GM19455 (cell line): Measurements from ENCODE around the gene EZR.
"Not testable (repeated sequence)": the region's sequence is repeated elsewhere in the genome, so short reads cannot be mapped to it uniquely, and the experiment has no call there.

ENCODE experiments used
- ATAC-seq: cut with Tn5 transposase; IDR thresholded peaks from one replicate; pipeline ENCODE4 v1.9.1; 2021; ENCODE audit not compliant: unreplicated experiment

EZR gene

DNA sequence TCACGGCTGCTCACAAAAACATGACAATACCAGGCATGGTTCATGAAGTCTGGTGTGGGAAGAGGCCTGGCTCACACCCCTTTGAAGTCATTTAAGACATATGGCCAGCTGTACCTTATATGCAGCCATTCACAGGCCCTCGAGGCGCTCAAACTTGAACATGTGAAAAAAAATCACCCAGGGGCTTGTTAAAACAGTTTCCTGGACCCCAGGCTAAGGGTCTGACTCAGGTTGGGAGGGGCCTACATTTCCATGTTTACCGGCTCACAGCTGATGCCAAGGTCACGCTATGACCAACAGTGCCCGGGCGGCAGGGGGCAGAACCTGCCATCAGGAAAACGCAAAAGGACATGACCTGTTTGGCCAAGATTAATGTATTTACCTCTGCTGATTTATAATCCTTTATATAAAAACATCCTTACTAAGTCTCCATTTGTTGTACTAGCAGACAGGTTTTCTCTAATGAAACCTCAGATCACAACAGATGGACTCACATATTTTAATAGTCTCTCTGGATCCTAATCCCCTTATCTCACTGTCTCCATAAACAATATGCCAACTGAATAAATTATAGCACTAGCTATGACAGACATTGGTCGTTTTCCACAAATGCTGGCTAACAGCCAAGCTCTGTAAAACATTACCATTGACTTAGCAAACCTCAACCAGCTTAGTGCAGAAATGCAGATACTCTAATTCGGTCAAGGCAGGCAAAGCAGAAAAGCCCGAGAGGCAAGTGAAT is 19.9 kb downstream of the EZR start:
- no peak for ATAC-seq

DNA sequence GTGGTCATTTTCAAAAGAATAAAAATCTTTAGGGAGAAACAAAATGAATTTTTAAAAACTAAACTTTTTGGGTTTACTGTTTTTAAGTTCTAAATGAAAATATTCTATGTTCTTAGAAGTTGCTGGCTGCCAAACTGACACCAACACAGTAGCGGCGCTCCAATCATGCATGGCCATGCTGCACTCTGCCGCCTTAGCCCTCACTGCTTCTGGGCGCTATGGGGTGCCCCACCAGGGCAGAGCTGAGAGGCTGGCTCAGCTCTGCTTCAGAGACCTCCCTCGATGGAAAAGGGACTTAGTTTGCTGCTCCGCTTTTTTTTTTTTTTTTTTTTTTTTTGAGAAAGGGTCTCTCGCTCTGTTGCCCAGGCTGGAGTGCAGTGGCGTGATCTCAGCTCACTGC is 20.9 kb downstream of the EZR start:
- no peak for ATAC-seq

DNA sequence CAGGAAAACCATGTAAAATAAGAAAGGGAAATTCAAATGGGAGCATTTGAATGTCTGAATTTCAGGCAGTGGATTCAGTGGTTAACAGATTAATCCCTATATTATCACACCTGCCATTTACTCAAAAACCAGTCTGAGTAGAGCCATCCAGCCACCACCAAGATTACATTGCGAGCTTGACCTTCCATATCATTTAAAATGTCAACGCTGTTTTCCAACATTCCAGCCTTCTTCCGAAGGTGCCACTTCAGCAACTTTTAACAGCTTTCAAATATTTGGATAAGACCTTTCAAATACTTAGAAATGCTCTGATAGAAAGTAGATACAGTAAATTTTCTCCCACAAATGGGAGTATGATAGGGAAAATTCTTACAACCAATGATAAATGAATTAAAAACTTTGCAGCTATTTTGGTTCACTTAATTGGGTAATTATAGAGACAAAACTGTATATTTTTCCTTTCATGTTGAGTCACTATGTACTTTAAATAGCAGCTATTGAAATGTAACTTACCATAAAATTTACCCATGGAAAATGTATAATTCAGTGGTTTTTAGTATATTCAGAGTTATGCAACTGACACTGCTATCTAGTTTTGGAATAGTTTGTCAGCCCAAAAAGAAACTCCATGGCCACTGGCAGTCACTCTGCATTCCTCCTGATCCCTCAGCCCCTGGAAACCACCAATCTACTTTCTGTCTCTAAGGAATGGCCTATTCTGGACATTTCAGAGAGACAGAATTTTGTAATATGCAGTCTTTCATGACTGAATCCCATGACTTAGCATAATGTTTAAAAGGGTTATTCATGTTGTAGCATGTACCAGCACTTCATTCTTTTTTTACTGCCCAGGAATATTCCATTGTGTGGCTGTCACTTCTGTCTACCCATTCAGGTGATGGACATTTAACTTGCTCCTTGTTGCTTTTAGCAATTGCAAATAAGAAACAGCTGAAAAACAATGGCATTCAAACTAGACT is 21.5 kb downstream of the EZR start:
- no peak for ATAC-seq

DNA sequence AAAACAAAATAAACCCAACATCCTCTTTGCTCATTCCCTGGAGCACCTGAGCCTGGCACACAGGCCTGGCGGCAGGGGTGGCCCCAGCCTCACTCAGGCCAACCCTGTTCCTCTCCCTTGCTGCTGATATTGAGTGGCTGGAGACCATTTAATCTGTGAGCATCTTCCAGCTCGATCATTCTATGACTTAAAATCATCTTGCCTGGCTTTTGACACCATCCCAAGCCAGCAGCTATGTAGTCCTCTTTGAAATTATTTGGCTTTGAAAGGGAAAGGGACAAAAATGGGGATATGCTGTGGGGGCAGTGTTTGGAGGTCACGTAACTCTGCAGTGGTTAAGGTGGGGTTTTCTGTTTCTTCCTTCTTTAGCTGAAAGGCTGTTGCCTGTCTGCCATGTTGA is 22.8 kb downstream of the EZR start:
- ATAC-seq: no peak

DNA sequence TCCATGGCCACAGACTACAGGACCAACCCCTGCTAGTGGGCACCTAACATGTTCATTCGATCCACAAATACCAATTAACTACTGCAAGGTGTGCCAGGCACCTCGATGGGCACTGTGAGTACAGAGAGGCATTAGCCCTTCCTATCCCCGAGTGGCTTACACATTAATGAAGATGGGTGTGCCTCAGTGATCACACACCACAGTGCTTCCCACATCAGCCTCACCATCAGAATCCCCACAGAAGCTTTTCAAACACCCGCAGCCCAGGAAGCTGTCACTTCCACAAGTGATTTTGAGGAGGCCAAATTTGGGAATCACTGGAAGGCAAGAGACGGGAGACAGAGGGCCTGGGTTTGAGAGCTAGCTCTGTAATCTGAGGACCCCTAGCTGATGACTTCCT is 23.7 kb downstream of the EZR start:
- no peak for ATAC-seq

DNA sequence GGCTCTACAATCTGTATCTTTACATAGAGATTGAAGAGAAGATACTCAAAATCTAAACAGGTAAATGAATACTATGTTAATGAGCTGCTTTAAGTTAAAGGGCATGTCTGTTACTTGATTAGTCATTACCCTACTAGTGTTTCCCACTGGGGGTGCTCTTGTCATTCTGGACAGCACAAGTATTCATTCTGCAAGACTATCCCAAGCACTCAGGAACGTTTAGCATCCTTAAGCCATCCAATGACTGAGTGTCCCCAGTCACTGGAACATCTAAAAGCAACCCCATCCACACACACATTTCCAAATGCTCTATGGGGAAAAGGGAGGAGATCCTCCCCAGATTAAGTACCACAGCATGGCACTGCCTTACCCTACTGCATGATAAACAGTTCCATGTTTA is 25.7 kb downstream of the EZR start:
- ATAC-seq: peak; percentile 61

DNA sequence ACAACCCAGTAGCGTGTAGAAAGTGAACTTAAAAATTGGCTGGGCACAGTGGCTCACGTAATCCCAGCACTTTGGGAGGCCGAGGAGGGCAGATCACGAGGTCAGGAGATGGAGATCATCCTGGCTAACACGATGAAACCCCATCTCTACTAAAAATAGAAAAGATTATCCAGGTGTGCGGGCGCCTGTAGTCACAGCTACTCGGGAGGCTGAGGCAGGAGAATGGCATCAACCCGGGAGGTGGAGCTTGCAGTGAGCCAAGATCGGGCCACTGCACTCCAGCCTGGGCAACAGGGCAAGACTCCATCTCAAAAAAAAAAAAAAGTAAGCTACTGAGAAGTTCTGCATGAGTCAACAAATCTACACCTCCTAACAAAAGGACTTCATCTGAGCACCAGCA is 26.7 kb downstream of the EZR start:
- not testable (repeated sequence) for ATAC-seq

DNA sequence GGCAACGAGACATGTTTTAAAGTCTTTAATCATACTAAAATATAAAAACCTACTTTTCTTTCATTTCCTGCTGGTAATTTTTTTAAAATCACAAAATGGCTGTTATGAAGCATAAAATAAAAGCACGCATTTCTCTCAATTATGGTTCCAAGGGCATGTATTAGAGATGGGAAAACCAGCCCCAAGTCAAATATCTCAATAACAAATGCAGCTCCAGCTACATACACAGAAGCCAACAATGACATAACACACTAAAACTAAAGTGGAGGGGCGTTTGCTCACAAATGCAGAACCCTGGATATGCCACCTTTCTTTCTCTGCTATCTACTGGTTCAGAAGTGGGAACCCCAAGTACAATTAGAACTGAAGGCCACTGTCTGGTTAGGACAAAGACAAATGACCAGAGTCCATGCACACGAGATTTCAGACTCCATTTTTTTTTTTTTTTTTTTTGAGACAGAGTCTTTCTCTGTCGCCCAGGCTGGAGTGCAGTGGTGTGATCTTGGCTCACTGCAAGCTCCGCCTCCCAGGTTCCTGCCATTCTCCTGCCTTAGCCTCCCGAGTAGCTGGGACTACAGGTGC is 27.8 kb downstream of the EZR start:
- no peak for ATAC-seq

DNA sequence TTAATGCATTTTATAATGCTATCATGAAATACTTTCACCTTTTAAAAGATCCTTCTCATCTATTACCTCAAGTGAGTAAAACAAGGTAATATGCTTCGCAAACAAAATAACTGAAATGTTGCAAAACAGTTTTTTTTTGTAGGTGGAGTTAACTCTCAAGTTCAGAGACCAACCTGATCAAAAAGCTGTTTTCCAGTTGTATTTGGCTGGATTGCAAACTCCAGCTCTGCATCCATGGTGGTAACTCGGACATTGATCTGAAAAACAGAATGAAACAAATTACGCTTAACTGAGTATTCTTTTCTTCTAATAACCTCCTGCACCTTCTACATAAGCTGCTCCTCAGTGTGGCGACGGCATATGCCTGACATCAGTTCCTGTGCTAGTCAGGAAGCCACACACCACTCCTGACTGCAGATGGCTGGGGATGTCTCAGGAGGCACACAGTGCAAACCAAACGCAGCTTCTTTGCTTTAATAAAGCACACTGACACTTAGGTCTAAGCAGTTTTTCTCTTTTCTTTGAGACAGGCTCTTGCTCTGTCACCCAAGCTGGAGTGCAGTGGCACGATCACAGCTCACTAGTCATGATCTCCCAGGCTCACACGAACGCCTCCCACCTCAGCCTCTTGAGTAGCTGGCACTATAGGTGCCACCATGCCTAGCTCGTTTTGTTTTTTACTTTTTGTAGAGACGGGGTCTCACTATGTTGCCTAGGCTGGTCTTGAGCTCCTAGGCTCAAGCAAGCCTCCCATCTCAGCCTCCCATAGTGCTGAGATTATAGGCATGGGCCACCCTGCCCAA is 29.9 kb downstream of the EZR start:
- no peak for ATAC-seq

DNA sequence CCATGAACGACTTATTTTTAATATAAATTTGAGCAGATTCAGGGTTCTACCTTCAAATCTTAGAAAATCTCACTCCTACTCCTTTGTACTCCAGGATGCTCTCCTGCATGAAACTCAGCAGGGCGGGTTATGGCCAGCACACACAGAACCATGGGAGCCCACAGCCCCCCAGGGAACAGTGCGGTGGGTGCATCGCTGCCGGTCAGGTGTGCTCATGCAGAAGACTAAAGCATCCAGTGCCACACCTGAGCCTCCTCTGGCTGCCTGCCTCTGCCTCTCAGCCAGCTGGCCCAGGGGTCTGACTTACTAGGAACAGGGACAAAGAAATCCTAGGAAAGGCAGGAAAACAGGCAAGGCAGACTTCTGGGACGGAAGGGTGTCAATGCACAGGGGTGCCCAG is 31.8 kb downstream of the EZR start:
- ATAC-seq: no peak

DNA sequence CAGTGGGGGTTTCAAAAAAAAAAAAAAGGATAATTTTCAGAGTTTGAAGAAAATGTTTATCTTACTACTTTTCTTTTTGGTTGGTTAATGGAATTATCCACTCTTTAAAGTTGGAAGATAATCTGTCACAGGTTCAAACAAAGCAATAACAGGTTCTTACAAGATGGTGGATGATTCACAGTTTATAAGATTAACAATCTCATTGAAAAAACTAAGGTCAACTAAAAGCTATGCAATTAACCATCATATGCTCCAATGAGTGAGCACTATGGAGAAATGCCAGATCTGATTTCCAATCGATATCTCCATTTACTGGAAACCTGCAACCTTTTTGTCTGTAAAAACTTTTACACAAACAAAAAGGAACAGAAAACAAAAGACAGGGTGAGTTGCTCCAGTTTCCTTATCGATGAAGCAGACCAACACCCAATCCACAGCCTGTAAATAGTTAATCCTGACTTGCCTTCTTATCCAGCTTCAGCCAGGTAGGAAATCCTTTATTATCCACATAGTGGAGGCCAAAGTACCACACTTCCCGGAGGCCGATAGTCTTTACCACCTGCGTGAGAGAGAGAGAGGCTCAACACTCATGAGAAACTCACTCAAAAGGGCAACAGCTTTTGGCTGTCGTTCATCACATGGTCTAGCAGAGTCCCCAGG is 32.4 kb downstream of the EZR start:
- ATAC-seq: no peak

DNA sequence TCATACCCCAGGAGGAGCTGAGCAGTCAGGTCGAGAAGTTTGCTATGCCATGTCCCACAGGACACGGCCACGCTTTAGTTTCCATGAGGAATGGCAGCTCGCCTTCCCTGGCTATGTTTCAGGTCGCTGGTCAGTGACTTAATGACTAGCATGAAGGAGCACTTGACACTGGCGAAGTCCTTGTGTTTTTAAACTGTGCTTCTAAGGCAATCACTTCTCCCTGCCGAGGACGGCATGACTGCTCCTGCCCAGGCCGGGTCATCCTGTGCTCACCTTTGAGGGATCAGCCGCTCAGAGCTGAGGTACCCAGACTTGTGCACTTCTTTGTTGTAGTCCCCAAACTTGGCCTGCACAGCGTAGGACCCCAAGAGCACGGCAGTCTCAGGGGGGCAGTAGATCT is 34.1 kb downstream of the EZR start:
- ATAC-seq: no peak

DNA sequence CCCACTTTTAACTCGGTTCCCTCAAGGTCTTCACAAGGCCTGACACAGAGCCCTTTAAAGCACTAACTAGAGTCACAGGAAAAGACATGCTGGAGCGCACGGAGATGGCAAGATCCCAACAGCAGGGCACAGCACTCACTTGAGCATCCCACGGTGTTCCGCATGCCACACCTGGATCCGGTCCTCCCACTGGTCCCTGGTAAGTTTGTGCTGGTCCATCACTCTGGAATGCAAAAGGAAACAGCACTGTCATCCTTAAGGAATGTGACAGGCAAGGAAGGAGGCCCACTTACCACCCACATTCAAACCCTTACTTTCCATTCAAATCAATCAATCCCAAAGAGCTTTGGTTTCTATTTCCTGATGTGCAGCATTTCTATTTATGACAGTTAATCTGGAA is 34.7 kb downstream of the EZR start:
- ATAC-seq: no peak

DNA sequence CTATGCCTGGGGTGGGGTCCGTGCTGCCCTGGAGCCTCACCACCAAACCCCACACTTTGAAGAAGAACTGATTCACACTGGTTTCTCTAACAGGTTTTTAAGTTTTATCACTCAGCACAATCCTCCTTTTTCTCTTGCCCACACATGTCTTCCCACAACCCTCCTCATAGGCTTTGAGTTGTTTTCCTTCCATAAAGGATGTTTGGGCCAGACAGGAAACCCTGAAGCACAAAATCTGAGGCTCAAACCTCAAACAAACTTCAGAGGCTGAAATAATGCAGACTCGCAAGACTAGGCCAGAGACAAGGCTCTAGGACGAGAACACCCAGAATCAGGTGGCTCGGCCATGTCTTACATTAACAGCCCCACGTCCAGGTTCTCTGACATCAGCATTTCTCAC is 35.3 kb downstream of the EZR start:
- no peak for ATAC-seq

DNA sequence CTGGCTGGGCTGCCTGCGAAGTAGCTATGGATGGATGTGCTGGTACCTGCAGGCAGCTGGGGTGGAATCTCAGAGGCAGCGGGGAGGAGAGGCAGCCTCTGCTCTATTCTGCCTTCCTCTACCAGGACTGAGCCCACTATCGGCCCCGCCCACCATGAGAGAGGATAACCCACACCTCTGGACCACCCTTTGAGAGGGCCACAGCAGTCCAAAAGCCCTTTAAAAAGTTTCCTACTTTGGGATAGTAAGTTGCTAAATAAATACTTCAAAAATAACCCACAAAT is 36.1 kb downstream of the EZR start:
- ATAC-seq: no peak

DNA sequence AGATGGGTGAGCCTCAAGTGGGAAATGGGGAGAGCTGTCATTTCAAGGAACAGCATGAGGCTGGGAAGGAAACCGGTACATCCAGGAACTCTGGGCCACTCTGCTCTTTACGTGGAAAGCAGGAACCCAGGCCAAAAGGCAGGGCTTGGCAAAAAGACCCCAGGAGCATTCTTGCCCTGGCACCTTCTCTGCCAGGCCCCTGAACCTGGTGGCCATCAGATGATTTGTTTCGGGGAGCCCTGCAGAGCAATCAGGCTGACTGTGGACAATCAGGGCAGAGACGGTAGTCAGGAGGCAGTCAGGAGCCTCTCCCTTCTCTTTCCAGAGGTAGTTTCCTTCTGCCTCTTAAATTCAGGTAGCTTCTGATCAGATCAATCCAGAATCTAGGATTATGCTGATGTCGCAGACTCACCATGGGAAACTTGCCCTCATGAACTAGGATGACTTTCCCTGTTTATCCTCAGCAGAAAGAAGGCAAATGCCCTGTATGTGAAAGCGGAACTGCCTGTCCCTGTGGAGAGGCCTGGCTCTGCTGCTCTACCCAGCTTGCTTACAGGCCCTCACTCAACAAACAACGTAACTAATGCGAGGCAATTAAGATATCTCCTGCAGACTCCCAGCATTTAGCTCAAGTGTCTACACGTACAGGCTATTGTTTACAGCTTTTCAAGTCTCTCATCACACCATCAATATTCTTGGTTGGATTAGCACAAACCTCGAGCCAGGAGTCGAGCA is 36.6 kb downstream of the EZR start:
- no peak for ATAC-seq

DNA sequence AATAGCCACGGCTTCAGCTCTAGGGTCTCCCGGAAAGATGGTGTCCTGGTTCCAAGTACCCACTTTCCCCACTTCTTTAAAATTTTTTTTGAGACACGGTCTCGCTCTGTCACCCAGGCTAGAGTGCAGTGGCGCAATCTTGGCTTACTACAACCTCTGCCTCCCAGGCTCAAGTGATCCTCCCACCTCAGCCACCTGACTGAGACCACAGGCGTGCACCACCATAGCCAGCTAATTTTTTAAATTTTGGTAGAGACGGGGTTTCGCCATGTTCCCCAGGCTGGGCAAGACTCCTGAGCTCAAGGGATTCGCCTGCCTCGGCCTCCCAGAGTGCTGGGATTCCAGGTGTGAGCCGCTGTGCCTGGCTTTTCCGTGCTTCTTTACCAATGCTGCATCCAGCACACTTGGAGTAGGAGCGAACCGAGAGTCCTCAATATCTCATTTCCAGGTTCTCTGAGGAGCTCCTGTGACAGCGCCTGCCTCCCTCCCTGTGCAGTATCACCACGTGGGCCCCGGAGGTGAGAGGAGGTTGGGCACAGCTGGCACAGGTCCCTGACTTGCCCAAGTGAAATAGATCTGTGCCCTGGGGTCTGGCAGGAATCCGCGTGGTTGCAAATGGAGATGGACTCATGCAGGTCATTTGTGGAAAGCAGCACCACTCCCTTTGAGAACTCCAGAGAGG is 37.3 kb downstream of the EZR start:
- no peak for ATAC-seq

DNA sequence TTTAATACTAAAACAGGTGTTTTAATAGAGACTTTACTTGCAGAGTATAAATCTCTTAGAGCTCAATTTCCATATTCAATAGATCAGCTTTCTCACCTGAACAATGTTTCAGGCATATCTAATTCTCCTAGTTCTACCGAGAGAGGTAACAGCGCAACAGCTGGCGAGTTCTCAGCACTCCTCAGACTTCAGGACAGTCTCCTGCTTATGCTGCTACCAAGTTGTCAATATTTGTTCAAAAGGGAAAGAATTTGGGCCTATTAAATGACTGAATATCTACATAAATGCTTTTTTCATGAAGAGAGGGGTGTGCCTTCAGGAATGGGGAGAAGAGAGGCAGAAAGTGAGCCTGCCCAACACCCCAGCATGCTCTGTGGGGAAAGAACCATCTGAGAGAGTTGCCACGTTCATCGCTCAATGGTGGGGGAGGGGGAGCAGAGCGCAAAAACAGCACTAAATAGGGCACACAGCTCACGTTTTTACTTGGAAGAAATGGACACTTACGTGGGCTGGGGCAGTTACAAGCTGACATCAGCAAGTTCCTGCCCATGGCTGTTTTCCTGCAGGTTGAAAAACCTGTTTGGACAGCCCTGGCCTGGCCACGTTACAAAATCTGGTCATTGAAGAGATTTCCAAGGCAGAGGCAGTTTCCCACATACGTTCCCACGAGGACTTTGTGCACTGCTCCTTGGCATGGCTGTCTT is 38.0 kb downstream of the EZR start:
- no peak for ATAC-seq
